GDM1 (cell line): ENCODE data around the gene B9D1.

ENCODE experiments used
- DNase-seq: peaks from one replicate; lab custom pipeline; 2025; lab: John Stamatoyannopoulos, UW

The B9D1 gene

GRCh38 chr17:19319771-19320505, 42.6 kb downstream of the B9D1 start:
- no peak for DNase-seq

- no peak for DNase-seq
Observed at GRCh38 chr17:19318611-19319010, 43.9 kb downstream of the B9D1 start.

DNA sequence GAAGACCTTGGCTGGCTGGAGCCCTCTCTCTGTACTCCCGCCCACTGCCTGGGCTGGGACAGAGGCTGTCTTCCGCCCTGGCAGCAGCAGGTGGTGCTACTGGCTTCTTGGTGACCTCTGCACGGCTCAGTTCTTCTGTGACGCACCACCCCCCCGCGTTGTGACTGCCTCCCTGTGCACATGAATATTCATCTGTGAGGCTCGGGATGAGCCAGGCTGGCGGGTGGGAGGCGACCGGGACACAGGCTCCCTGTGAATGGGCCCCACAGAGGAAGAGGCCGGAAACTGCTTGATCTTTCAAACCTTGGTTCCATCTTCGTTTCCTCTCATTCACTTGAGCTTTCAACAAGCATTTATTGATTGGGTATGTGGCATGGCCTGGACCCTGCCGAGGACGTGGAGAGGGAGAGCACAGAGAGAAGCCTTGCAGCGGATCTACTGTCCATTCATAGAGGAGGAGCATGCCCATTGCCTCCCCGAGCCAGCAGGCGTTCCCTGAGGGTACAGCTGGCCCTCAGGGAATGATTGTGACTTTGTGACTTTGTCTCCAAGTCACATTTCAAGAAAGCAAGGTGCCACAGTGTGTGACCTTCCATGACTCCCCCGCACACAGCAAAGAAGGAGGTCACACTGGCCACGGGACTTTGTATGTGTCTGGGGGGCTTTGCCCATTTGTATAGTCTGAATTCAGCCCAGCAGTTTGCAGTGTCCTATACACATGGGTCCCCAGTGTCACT, 45.0 kb downstream of the B9D1 start:
- DNase-seq = no peak

DNA sequence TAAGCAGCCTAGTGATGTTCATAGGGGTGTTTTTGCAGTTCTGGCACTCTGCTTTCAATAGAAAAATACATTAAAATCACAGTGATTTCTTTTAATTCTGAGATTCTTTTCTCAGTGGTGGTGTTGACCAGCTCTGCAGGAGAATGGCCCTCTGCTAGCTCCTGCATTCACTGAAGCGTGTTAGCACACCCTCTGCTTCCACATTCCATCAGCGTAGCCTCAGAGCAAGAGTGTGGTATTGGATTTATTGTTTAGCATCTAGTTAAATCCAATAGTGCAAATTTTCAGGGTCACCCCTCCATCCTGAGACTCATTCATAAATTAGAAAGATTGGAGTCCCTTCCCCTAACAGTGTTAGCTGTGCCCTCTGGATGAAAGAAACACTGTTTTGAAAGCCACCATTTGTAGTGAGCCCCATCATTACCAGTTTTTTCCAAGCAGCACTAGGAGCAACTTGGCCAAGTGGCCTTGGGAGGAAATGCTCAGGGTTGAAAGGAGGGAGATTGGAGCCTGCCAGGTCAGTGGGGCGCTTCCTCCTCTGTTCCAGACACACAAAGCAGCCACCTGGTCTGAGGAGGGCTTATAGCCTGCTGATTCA, 45.7 kb downstream of the B9D1 start:
- no peak for DNase-seq

GRCh38 chr17:19315104-19315503, 47.4 kb downstream of the B9D1 start:
- no peak for DNase-seq

DNA sequence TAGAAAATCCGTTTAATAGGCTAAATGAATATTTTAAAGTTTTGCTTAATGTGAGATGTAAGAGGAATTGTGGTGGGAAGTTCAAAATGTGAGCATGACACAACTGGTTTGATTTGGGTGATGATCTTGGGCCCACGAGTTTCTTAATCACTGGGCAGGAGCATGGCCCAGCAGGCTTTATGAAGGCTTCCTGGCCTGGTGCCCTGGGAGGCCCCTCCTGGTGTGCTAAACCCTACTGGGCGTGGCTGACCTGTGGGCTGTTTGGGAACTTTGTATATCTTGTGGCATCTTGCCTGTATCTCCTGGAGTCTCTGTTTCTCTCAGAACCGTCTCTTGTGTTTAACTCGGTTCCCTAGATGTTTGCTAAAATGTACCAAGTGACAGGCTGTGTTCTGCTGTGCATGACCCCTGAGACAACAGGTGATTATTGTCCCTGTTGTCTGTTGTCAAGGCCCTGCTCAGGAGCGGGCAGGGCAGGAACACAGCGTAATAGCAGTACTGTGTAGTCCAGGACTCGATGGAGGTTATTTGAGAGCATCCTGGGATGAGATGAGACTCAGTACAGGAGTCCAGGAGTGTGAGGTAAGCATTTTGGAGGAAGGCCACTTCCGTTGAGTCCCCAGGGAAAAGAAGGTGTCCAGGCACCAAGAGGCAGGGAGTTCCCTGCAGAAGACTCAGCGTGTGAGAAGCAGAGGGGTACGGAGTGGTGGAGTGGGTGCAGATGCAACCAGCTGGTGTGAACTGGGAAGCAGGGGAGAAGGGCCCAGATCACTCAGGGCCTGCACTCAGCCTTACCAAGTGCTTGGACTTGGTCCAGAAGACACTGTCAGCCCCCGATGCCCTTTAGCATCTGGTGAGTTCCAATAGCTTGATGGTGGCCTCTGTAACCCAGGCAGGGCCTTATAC, 48.5 kb downstream of the B9D1 start:
- DNase-seq = no peak

GRCh38 chr17:19313066-19313745, 49.3 kb downstream of the B9D1 start:
- no peak for DNase-seq

- DNase-seq = no peak
Observed at GRCh38 chr17:19312406-19312805, 50.1 kb downstream of the B9D1 start.

GRCh38 chr17:19311421-19312215, 50.9 kb downstream of the B9D1 start:
- no peak for DNase-seq

- DNase-seq = no peak
Observed at GRCh38 chr17:19311016-19311415, 51.5 kb downstream of the B9D1 start.

DNA sequence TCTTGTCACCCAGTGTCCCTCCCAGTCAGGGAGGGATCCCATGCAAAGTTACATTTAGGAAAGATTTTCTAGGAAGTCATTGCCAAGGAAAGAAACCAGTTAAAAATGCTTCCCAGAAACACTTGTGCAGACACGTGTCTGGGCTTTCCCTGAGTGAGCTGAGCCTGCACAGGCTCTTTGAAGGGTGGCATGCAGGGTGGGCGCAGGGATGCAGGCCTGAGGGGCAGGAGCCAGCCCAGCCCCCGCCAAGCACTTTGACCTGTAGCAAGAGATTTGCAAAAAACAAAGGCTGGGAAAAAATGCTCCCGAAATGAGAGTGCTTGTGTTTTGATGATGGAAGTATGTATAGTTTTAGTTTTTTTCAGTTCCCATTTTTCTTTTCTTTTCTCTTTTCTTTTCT, 52.4 kb downstream of the B9D1 start:
- no peak for DNase-seq

DNA sequence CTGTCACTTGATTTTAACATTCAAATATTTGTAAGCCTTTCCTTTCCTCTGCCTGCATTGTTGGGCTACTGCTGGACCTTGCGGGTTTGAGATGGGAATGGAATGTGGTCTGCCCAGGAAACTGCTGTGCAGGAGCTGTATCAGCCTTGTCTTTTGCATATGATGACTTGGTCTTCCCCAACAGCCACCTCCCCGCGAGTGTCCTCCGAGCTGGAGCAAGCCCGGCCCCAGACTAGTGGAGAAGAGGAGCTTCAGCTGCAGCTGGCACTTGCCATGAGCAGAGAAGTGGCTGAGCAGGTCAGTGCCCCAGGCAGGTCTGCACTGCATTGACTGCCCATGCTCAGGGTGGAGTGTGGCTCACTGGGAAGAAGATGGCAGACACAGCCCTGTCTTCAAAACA, 52.8 kb downstream of the B9D1 start:
- no peak for DNase-seq

DNA sequence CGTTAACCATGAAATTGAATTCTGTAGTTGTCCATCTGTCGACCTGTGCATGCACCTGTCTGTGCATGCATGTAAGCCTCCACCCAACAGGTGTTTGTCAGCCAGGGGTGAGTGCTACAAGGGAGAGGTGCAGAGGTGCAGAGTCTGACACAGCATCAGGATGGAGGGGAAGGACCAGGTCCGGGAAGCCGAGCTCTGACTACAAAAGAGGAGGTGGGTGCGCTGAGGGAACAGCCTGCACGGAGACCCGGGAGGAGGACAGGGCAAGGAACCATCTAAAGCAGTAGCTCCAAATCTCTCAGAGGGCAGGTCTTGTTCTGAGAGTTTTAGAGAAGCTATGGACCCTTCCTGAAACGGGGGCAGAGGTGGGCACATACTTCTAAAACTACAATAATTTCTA, 54.1 kb downstream of the B9D1 start:
- DNase-seq = no peak

GRCh38 chr17:19307521-19307920, 55.0 kb downstream of the B9D1 start:
- DNase-seq = no peak

DNA sequence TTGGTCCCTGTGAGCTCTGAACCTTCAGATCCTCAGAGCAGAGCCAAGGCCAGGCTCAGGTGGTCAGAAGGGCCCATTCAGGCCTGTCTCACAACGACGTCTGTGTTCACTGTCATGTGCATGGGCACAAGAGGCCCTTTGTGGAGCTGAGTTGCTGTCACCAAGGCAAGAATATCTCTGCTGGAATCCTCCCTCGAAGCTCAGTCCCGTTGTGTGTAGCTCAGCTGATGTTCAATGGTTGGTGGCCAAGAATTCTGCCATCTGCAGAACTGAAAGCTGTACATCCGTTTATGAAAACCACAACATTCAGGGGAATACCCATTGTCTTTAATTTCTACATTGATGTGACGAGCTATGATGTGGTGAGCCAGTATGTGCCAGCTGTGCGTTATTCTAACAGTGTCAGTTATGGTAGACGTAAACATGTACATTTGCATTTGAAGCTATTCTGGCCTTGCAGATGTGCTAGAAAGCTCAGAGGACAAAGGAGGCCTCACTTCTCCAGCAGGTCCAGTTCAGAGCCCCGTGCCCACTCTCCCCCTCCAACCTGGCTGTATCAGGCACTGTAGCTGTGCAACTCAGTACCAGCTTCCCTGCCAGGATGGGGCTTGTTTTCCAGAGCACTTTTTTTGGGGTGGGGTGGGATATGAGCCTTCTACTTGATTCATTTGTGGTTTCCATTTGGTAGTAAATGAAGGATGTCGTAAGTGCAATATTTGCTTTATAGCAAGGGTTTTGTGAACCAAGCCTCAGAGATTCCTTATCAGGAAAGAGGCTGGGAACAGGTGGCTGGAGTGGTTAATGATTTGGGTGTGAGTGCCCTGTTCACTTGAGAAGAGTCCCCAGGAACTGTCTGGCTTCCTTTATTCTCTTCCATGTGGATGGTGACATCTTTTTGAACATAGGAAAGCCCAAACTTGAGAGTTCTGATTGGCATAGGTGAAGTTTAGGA, 56.1 kb downstream of the B9D1 start:
- peak; percentile 36 for DNase-seq

DNA sequence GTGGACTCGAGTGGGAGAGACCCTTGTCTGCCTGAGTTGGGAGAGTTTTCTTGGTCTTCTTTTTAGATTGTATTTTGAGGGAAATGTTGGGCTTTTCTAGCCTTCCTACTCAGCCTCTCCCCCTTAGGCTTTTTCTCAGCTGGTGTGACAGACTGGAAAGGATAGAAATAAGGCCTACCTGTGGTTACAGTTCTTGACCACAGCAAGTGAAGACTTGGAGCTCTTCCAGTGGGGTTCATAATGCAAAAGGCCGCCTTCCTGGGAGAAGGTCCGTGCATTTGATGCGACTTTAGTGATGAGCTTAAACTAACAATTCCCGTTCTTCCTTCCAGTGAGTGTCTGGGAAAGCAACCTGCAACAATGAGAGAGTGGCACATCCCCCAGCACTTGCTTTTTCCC, 56.8 kb downstream of the B9D1 start:
- DNase-seq = no peak

- DNase-seq = no peak
Observed at GRCh38 chr17:19305256-19305655, 57.3 kb downstream of the B9D1 start.

GRCh38 chr17:19304751-19305150, 57.8 kb downstream of the B9D1 start:
- DNase-seq = no peak

GRCh38 chr17:19304209-19304608, 58.3 kb downstream of the B9D1 start:
- DNase-seq = peak; percentile 35

- DNase-seq = no peak
Observed at GRCh38 chr17:19303367-19303776, 59.2 kb downstream of the B9D1 start.
